GM19372 (cell line): Measurements from ENCODE around the gene CCDC30.
A peak's percentile ranks its signal among the peaks of the same experiment; 100 is the strongest.

Source experiments
- ATAC-seq: cut with Tn5 transposase; IDR thresholded peaks from one replicate; pipeline ENCODE4 v1.9.1; 2021; ENCODE audit warnings: mild to moderate bottlenecking, low read depth, moderate library complexity; ENCODE audit not compliant: unreplicated experiment

CCDC30 gene

GRCh38 chr1:42462828-42463763, at the start of gene CCDC30:
TSS of gene CCDC30 (plus strand) at chr1:42463286. CDS start at chr1:42480552, 17,266 bp downstream.
- peak; percentile 99 for ATAC-seq

DNA sequence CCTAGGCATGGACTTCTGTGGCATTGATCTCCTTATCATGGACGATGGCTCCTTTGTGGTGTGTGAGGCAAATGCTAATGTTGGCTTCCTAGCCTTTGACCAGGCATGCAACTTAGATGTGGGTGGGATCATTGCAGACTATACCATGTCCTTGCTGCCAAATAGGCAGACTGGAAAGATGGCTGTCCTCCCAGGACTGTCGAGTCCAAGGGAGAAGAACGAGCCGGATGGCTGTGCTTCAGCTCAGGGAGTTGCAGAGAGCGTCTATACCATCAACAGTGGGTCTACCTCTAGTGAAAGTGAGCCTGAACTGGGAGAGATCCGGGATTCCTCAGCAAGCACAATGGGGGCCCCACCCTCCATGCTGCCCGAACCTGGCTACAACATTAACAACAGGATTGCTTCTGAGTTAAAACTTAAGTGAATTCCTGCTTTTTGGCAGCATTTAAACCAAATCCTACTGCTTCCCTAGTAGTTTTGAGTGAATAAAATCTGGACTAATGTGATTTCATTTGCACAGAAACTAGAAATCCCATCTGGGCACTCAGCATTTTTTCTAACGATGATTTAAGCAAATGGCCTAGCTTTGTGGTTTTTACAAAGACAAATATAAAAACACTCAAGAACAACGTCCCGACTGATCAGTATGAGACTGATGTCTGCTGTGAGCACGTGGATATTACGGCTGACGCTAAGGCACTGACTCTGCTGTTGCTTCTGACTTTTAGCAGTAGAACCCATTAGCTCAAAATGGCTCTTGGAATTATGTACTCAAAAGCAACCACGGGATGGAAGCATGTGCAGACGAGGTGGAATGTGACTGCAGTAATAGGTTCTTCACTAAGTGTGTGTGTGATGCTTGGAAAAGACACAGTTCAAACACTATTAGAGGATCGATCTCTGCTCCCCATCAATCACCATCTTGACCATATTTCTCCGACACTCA, 48.3 kb upstream of the CCDC30 start:
- no peak for ATAC-seq

DNA sequence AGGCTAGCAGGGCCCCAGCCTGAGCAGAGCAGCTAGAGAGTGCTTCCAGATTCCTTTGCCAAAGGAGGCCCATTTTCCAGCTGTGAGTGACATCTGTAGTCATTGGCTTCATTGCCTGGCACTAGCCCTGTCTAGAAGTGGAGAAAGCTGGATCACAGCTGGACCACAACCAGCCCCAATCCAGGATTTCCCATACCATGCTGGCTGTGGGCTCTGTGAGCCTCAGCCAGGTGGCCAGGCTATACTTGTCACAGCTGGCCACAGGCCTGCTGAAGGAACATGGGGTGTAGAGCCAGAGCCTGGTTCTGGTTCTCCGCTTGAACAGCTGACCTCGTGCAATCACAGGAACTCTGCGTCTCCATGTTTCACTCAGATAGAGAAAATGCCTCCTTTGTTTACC, 45.9 kb upstream of the CCDC30 start:
- no peak for ATAC-seq

GRCh38 chr1:42418516-42418915, 44.6 kb upstream of the CCDC30 start:
- ATAC-seq: no peak

GRCh38 chr1:42419126-42419821, 43.8 kb upstream of the CCDC30 start:
- no peak for ATAC-seq

DNA sequence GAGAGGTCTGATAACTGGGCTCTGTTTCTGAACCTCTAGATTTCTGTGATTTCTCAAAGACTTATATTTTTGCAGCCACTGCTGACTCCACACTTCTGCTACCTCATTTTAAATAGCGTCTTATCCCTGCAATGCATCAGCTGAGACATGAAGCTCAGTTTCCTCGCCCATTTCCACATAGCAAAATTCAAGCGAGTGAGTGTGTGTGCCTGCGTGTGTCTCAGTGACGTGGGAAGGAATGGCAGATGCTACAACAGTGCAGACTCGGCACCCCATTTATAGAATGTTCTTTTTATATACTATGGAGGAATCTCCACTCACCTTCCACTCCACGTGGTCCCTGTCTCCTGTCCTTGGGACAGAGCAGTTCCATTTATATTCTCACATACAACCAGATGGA, 43.0 kb upstream of the CCDC30 start:
- no peak for ATAC-seq

DNA sequence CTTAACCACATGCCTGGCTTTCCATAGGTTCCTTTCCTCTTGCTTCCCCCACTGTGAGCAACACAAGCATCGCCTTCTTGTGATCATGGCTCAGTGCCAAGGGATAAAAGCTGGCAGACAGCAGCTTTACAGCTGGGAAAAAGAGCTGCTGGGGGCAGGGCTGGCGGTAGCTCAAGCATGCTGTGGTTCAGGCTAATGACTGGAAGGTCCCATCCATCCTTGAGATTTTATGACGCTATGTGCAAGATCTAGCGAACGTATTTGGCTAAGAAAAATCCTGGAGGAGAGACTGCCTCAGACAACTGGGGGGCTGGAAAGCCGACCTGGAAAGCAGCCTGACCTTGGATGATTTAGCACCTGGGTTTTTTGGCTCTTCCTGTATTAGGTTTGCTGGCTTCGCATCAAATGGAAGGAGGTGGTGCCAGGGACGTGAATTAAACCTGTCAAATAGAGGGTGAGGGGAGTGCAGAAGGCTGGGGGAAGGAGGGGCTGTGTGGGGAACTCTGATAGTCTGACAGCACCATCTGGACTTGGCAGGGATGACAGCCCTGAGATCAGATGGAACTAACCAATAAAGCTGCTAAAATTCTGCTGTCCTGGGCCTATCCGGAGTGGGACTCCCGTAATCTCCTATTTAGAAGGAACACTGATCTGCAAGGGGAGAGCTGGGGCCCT, 42.0 kb upstream of the CCDC30 start:
- no peak for ATAC-seq

DNA sequence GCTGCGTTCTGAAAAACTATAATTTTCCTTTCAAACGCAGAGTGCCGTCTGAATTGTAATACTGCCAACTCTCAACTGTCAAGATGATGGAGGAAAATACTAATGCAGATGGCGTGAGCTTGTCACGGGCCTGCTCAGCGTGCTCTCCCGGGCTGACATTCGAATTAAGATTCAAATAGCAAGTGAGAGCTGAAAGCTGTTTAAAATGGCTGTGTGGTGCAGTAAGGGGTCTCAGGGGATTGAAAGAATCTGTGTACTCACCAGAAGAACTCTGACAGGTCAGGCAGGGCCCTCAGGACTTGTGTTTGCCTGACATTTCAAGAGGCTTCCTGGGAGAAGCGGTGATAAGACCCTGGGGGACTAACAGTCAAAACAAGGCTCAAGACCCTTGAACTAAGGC, 40.3 kb upstream of the CCDC30 start:
- no peak for ATAC-seq

DNA sequence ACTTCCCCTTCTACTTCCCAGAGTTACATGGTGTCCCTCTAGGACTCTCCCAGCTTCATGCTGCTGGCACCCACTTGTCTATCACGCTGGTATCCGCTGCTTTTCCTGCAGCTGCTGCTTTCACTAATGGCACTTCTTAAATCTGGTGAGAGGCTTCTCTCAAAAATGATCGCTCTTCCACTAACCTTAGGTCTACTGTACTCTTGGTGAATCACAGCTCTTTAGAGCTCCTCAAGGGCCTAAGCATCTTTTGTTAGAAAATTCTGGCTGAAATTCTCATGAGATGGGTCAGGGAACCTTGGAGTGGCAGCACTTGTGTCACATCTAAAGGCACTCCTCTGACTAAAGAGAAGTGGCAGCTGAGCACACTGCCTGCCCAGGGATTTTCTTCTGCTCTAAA, 39.4 kb upstream of the CCDC30 start:
- no peak for ATAC-seq

- ATAC-seq: no peak
Measured at GRCh38 chr1:42424201-42424600, 38.9 kb upstream of the CCDC30 start.

GRCh38 chr1:42427240-42427639, 35.8 kb upstream of the CCDC30 start:
- ATAC-seq: no peak

DNA sequence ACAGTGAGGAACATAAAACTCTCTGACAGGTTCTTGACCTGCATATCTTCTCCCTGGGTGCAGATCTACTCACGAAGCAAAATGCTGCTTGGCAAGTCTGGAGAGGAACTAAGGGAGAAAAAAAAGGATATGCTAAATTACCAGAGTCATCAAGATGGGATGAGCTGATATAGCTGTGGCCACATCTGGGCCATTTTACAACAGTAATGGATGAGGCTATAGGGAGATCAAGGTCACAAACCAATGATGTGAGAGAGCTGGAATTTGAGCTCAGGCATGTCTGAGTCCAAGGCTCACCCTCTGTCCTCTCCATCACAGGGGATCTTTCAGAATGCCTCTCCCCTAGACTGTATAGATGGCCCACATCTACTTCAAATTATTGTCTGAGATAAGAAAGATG, 33.5 kb upstream of the CCDC30 start:
- ATAC-seq: no peak

GRCh38 chr1:42430286-42431135, 32.6 kb upstream of the CCDC30 start:
- ATAC-seq: no peak

DNA sequence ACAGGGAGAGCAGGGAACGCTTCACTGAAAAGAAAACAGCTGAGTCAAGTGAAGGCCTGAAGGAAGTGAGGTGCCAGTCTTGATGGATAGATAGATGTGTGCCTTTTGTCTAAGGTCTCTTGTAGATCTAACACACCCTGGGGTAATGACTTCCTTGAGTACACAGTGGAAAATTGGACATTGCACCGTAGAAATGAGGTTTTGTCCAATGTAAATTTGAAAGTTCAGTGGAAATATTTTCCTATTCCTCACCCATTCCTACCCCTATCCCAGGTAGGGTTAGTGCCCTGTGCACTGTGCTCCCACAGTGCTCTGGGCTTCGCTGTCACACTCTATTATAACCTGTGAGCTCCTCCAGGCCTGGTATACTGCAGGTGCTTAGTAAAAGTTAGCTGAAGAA, 31.6 kb upstream of the CCDC30 start:
- ATAC-seq: no peak

DNA sequence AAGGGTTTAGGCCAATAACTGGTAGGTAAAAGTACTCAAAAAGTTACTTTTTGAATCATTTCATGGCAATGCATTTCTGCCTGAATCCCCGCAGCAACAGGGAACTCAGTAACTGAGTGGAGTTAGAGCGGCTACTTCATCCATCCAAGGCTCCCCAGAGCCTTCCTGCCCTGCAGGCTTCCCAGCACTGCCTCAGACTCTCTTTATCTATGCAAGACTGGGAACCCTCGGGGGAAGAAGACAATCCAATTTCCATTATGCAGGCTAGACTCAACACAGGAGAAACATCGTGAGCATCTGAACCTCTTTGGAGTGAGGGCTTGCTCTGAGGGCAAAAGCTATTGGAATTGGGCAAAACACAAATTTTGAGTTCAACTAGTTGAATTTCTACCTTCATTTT, 30.4 kb upstream of the CCDC30 start:
- ATAC-seq: no peak

DNA sequence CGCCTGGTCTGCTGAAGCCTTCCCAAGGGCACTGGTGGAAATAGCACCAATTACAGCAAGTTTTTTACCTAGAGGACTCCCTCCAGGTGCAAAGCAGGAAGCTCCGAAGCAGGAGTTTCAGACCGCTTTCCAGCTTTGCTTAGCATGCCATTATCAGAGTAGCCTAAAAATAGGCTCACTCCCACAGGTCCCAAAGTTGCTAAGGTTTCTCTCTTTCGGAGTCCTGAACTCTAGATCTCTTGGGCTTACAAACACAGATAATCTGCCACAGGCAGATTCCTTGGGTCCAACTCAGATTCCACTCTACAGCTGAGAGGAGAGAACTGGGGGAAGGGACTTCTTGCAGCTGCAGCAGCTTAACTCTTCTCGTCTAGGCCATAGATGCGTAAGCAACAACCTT, 29.7 kb upstream of the CCDC30 start:
- no peak for ATAC-seq

DNA sequence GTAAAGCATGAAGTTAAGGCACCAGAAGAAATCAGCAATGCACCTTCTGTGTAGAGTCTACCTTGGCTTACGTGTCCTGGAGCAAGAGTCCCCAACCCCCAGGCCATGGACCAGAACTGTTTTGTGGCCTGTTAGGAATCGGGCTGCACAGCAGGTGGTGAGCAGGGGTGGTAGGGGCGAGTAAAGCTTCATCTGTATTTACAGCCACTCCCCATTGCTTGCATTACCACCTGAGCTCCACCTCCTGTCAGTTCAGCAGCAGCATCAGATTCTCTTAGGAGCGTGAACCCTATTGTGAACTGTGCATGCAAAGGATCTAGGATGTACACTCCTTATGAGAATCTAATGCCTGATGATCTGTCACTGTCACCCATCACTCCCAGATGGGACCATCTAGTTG, 28.7 kb upstream of the CCDC30 start:
- ATAC-seq: no peak

GRCh38 chr1:42439940-42440339, 23.1 kb upstream of the CCDC30 start:
- ATAC-seq: no peak

GRCh38 chr1:42442662-42443061, 20.4 kb upstream of the CCDC30 start:
- no peak for ATAC-seq
